ENCODE data around the gene C10orf71.

Gene C10orf71

GRCh38 chr10:49257626-49258349 is 41.2 kb upstream of the C10orf71 start:
- H3K9ac ChIP-seq (ENCODE audit: low read length in 5 of 5): no peak overlapping the region

GRCh38 chr10:49258350-49258683 is 40.7 kb upstream of the C10orf71 start:
- H3K9ac ChIP-seq (ENCODE audit: low read length in 5 of 5): no peak overlapping the region
- no peak overlapping the region for H3K27ac ChIP-seq (ENCODE audit: low read depth, low read length)
- no peaks in the 10 kb centered on the region for H3K27me3 ChIP-seq (ENCODE audit: control insufficient read depth in 5 of 5, insufficient read depth in 4 of 5, low read length in 5 of 5)
- peaks cover 0 to 15% (median 7%) of the 10 kb centered on the region in 5 donors for H3K4me1 ChIP-seq (ENCODE audit: control insufficient read depth in 5 of 5, insufficient read depth in 5 of 5, low read length in 5 of 5)
- no peaks in the 10 kb centered on the region for H3K36me3 ChIP-seq (ENCODE audit: control insufficient read depth in 5 of 5, insufficient read depth in 5 of 5, low read length in 5 of 5)
- H3K4me3 ChIP-seq (ENCODE audit: low read depth in 1 of 5, low read length in 5 of 5): no peak overlapping the region
- H3K9me3 ChIP-seq (ENCODE audit: control insufficient read depth in 5 of 5, low read length in 5 of 5): peaks cover 0 to 6% (median 3%) of the 10 kb centered on the region in 5 donors

More at GRCh38 chr10:49257626-49258349, 41.2 kb upstream of the C10orf71 start:
- peaks cover 0 to 15% (median 7%) of the 10 kb centered on the region in 5 donors for H3K4me1 ChIP-seq (ENCODE audit: control insufficient read depth in 5 of 5, insufficient read depth in 5 of 5, low read length in 5 of 5)
- no peak overlapping the region for H3K4me3 ChIP-seq (ENCODE audit: low read depth in 1 of 5, low read length in 5 of 5)
- peaks cover 0 to 6% (median 3%) of the 10 kb centered on the region in 5 donors for H3K9me3 ChIP-seq (ENCODE audit: control insufficient read depth in 5 of 5, low read length in 5 of 5)
- no peak overlapping the region for H3K27ac ChIP-seq (ENCODE audit: low read depth, low read length)
- H3K36me3 ChIP-seq (ENCODE audit: control insufficient read depth in 5 of 5, insufficient read depth in 5 of 5, low read length in 5 of 5): no peaks in the 10 kb centered on the region
- H3K27me3 ChIP-seq (ENCODE audit: control insufficient read depth in 5 of 5, insufficient read depth in 4 of 5, low read length in 5 of 5): no peaks in the 10 kb centered on the region

GRCh38 chr10:49260644-49261296 is 38.2 kb upstream of the C10orf71 start:
- Histone ChIP-seq H3K9me3 (ENCODE audit: control insufficient read depth in 5 of 5, low read length in 5 of 5) (peaks cover 3 to 17% (median 11%) of the 10 kb centered on the region in 5 donors), H3K27ac (ENCODE audit: low read depth, low read length) (no peak overlapping the region)

GRCh38 chr10:49263591-49263990 is 35.4 kb upstream of the C10orf71 start:
- H3K9me3 ChIP-seq (ENCODE audit: control insufficient read depth in 5 of 5, low read length in 5 of 5): peaks cover 6 to 20% (median 14%) of the 10 kb centered on the region in 5 donors
- H3K4me3 ChIP-seq (ENCODE audit: low read depth in 1 of 5, low read length in 5 of 5): no peak overlapping the region
- H3K36me3 ChIP-seq (ENCODE audit: control insufficient read depth in 5 of 5, insufficient read depth in 5 of 5, low read length in 5 of 5): no peaks in the 10 kb centered on the region
- H3K9ac ChIP-seq (ENCODE audit: low read length in 5 of 5): no peak overlapping the region
- H3K27ac ChIP-seq (ENCODE audit: low read depth, low read length): no peak overlapping the region
- H3K27me3 ChIP-seq (ENCODE audit: control insufficient read depth in 5 of 5, insufficient read depth in 4 of 5, low read length in 5 of 5): no peaks in the 10 kb centered on the region
- peaks cover 0 to 3% (median 0%) of the 10 kb centered on the region in 5 donors for H3K4me1 ChIP-seq (ENCODE audit: control insufficient read depth in 5 of 5, insufficient read depth in 5 of 5, low read length in 5 of 5)

More at GRCh38 chr10:49260644-49261296, 38.2 kb upstream of the C10orf71 start:
- no peak overlapping the region for H3K9ac ChIP-seq (ENCODE audit: low read length in 5 of 5)
- H3K36me3 ChIP-seq (ENCODE audit: control insufficient read depth in 5 of 5, insufficient read depth in 5 of 5, low read length in 5 of 5): no peaks in the 10 kb centered on the region
- peaks cover 0 to 3% (median 0%) of the 10 kb centered on the region in 5 donors for H3K4me1 ChIP-seq (ENCODE audit: control insufficient read depth in 5 of 5, insufficient read depth in 5 of 5, low read length in 5 of 5)
- H3K27me3 ChIP-seq (ENCODE audit: control insufficient read depth in 5 of 5, insufficient read depth in 4 of 5, low read length in 5 of 5): no peaks in the 10 kb centered on the region
- H3K4me3 ChIP-seq (ENCODE audit: low read depth in 1 of 5, low read length in 5 of 5): no peak overlapping the region

- Histone ChIP-seq H3K4me3 (ENCODE audit: low read depth in 1 of 5, low read length in 5 of 5) (no peak overlapping the region), H3K9ac (ENCODE audit: low read length in 5 of 5) (no peak overlapping the region), H3K27me3 (ENCODE audit: control insufficient read depth in 5 of 5, insufficient read depth in 4 of 5, low read length in 5 of 5) (no peaks in the 10 kb centered on the region), H3K27ac (ENCODE audit: low read depth, low read length) (no peak overlapping the region), H3K4me1 (ENCODE audit: control insufficient read depth in 5 of 5, insufficient read depth in 5 of 5, low read length in 5 of 5) (peaks cover 0 to 3% (median 0%) of the 10 kb centered on the region in 5 donors), H3K9me3 (ENCODE audit: control insufficient read depth in 5 of 5, low read length in 5 of 5) (peaks cover 6 to 20% (median 14%) of the 10 kb centered on the region in 5 donors), H3K36me3 (ENCODE audit: control insufficient read depth in 5 of 5, insufficient read depth in 5 of 5, low read length in 5 of 5) (no peaks in the 10 kb centered on the region)
Measured at GRCh38 chr10:49264177-49264677, 34.7 kb upstream of the C10orf71 start.

- Histone ChIP-seq H3K36me3 (ENCODE audit: control insufficient read depth in 5 of 5, insufficient read depth in 5 of 5, low read length in 5 of 5) (no peaks in the 10 kb centered on the region), H3K27ac (ENCODE audit: low read depth, low read length) (no peak overlapping the region), H3K9me3 (ENCODE audit: control insufficient read depth in 5 of 5, low read length in 5 of 5) (peaks cover 3 to 18% (median 14%) of the 10 kb centered on the region in 5 donors), H3K9ac (ENCODE audit: low read length in 5 of 5) (no peak overlapping the region), H3K4me3 (ENCODE audit: low read depth in 1 of 5, low read length in 5 of 5) (no peak overlapping the region), H3K27me3 (ENCODE audit: control insufficient read depth in 5 of 5, insufficient read depth in 4 of 5, low read length in 5 of 5) (no peaks in the 10 kb centered on the region), H3K4me1 (ENCODE audit: control insufficient read depth in 5 of 5, insufficient read depth in 5 of 5, low read length in 5 of 5) (peaks cover 0 to 3% (median 0%) of the 10 kb centered on the region in 5 donors)
Measured at GRCh38 chr10:49265885-49266284, 33.1 kb upstream of the C10orf71 start.

- no peak overlapping the region for H3K4me3 ChIP-seq (ENCODE audit: low read depth in 1 of 5, low read length in 5 of 5)
- peaks cover 0 to 11% (median 6%) of the 10 kb centered on the region in 5 donors for H3K4me1 ChIP-seq (ENCODE audit: control insufficient read depth in 5 of 5, insufficient read depth in 5 of 5, low read length in 5 of 5)
- no peak overlapping the region for H3K27ac ChIP-seq (ENCODE audit: low read depth, low read length)
- peaks cover 3 to 18% (median 14%) of the 10 kb centered on the region in 5 donors for H3K9me3 ChIP-seq (ENCODE audit: control insufficient read depth in 5 of 5, low read length in 5 of 5)
- no peaks in the 10 kb centered on the region for H3K36me3 ChIP-seq (ENCODE audit: control insufficient read depth in 5 of 5, insufficient read depth in 5 of 5, low read length in 5 of 5)
- H3K27me3 ChIP-seq (ENCODE audit: control insufficient read depth in 5 of 5, insufficient read depth in 4 of 5, low read length in 5 of 5): no peaks in the 10 kb centered on the region
- H3K9ac ChIP-seq (ENCODE audit: low read length in 5 of 5): no peak overlapping the region
Measured at GRCh38 chr10:49268185-49268584, 30.8 kb upstream of the C10orf71 start.

GRCh38 chr10:49269523-49269922 is 29.4 kb upstream of the C10orf71 start:
- no peak overlapping the region for H3K4me3 ChIP-seq (ENCODE audit: low read depth in 1 of 5, low read length in 5 of 5)
- H3K4me1 ChIP-seq (ENCODE audit: control insufficient read depth in 5 of 5, insufficient read depth in 5 of 5, low read length in 5 of 5): peaks cover 0 to 11% (median 8%) of the 10 kb centered on the region in 5 donors
- H3K36me3 ChIP-seq (ENCODE audit: control insufficient read depth in 5 of 5, insufficient read depth in 5 of 5, low read length in 5 of 5): no peaks in the 10 kb centered on the region
- H3K27me3 ChIP-seq (ENCODE audit: control insufficient read depth in 5 of 5, insufficient read depth in 4 of 5, low read length in 5 of 5): no peaks in the 10 kb centered on the region
- H3K27ac ChIP-seq (ENCODE audit: low read depth, low read length): no peak overlapping the region
- peaks cover 3 to 14% (median 10%) of the 10 kb centered on the region in 5 donors for H3K9me3 ChIP-seq (ENCODE audit: control insufficient read depth in 5 of 5, low read length in 5 of 5)
- no peak overlapping the region for H3K9ac ChIP-seq (ENCODE audit: low read length in 5 of 5)

- Histone ChIP-seq H3K9me3 (ENCODE audit: control insufficient read depth in 5 of 5, low read length in 5 of 5) (peaks cover 3 to 7% (median 4%) of the 10 kb centered on the region in 5 donors), H3K9ac (ENCODE audit: low read length in 5 of 5) (no peak overlapping the region), H3K4me1 (ENCODE audit: control insufficient read depth in 5 of 5, insufficient read depth in 5 of 5, low read length in 5 of 5) (peaks cover 0 to 11% (median 8%) of the 10 kb centered on the region in 5 donors), H3K4me3 (ENCODE audit: low read depth in 1 of 5, low read length in 5 of 5) (no peak overlapping the region), H3K27ac (ENCODE audit: low read depth, low read length) (no peak overlapping the region), H3K27me3 (ENCODE audit: control insufficient read depth in 5 of 5, insufficient read depth in 4 of 5, low read length in 5 of 5) (no peaks in the 10 kb centered on the region), H3K36me3 (ENCODE audit: control insufficient read depth in 5 of 5, insufficient read depth in 5 of 5, low read length in 5 of 5) (no peaks in the 10 kb centered on the region)
Measured at GRCh38 chr10:49270565-49270964, 28.4 kb upstream of the C10orf71 start.

GRCh38 chr10:49271346-49271745 is 27.6 kb upstream of the C10orf71 start:
- Histone ChIP-seq H3K4me3 (ENCODE audit: low read depth in 1 of 5, low read length in 5 of 5) (no peak overlapping the region), H3K9ac (ENCODE audit: low read length in 5 of 5) (no peak overlapping the region), H3K27ac (ENCODE audit: low read depth, low read length) (no peak overlapping the region), H3K9me3 (ENCODE audit: control insufficient read depth in 5 of 5, low read length in 5 of 5) (peaks cover 0 to 4% (median 3%) of the 10 kb centered on the region in 5 donors), H3K4me1 (ENCODE audit: control insufficient read depth in 5 of 5, insufficient read depth in 5 of 5, low read length in 5 of 5) (peaks cover 0 to 11% (median 8%) of the 10 kb centered on the region in 5 donors), H3K27me3 (ENCODE audit: control insufficient read depth in 5 of 5, insufficient read depth in 4 of 5, low read length in 5 of 5) (no peaks in the 10 kb centered on the region), H3K36me3 (ENCODE audit: control insufficient read depth in 5 of 5, insufficient read depth in 5 of 5, low read length in 5 of 5) (no peaks in the 10 kb centered on the region)
